GM12878 (cell line): ENCODE results near the gene SLC25A15.

ENCODE experiments used
- CBX5 ChIP-seq: sonication (generic); IDR thresholded peaks from 2 replicates; pipeline ENCODE4 v1.6.1; 2016; ENCODE audit warnings: low read depth, moderate library complexity, mild to moderate bottlenecking, inconsistent platforms
- CHD2 ChIP-seq: IDR thresholded peaks from 2 replicates; pipeline ENCODE4 v1.6.1; 2011; ENCODE audit warnings: low read depth, low read length, improper control_type of control experiment, borderline replicate concordance
- EP300 ChIP-seq, 2 experiments: fragments of 150-350 bp in 1 of 2; IDR thresholded peaks; 2 replicates each; pipeline ENCODE4 v1.6.1; 2011 to 2012; ENCODE audit warnings: low read depth in 2 of 2, low read length in 2 of 2, borderline replicate concordance in 1 of 2, improper control_type of control experiment in 1 of 2, inconsistent platforms in 1 of 2; ENCODE audit not compliant: control insufficient read depth in 1 of 2
- ESRRA ChIP-seq: IDR thresholded peaks from 2 replicates; pipeline ENCODE4 v1.6.1; 2012; ENCODE audit warnings: mild to moderate bottlenecking, low read length, improper control_type of control experiment
- TF ChIP-seq, protein P1 (sequence below), 3 experiments: IDR thresholded peaks in 2 of 3; conservative IDR thresholded peaks in 1 of 3; 2 replicates each; pipeline ENCODE4 v1.5.1; 2011; ENCODE audit warnings: low read depth in 3 of 3, low read length in 3 of 3, mild to moderate bottlenecking in 3 of 3, control low read depth in 2 of 3, moderate library complexity in 2 of 3, inconsistent platforms in 1 of 3, mixed read lengths in 1 of 3; ENCODE audit not compliant: control insufficient read depth in 2 of 3, insufficient read depth in 1 of 3; ENCODE audit errors: extremely low read depth in 1 of 3

DNA sequence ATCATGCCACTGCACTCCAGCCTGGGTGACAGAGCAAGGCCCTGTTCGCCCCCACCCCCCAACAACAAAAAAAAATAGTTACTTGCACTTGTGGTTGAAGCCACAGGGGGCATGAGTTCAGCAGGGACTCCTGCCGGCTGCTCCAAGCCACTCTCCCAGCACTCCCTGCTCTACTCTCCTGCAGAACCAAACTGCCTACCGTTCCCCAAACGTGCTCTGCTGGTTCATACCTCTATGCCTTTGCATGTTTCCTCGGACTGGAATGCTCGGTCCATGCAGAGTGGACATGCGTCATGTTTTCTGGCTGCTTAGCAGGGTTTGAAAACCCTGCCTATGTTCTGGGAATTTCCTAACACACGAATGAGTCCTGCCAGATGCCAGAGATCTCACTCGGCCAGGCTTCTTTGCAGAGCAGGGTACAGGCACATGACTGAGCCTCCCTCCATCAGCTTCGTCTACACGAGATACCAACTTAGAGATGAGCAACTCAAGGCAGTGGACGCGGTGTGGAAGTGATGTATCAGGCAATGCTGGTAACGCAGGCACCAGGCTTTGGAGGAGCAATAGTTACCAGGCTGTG is 8.5 kb upstream of the SLC25A15 start:
- TF ChIP-seq CHD2 (no peak), EP300 (IDR thresholded peaks at IDR 0.05; ENCODE audit: borderline replicate concordance in 1 of 2, control insufficient read depth in 1 of 2, low read depth in 2 of 2, low read length in 2 of 2) (no peak), ESRRA (no peak), CBX5 (no peak)
- TF ChIP-seq, protein P1, sequence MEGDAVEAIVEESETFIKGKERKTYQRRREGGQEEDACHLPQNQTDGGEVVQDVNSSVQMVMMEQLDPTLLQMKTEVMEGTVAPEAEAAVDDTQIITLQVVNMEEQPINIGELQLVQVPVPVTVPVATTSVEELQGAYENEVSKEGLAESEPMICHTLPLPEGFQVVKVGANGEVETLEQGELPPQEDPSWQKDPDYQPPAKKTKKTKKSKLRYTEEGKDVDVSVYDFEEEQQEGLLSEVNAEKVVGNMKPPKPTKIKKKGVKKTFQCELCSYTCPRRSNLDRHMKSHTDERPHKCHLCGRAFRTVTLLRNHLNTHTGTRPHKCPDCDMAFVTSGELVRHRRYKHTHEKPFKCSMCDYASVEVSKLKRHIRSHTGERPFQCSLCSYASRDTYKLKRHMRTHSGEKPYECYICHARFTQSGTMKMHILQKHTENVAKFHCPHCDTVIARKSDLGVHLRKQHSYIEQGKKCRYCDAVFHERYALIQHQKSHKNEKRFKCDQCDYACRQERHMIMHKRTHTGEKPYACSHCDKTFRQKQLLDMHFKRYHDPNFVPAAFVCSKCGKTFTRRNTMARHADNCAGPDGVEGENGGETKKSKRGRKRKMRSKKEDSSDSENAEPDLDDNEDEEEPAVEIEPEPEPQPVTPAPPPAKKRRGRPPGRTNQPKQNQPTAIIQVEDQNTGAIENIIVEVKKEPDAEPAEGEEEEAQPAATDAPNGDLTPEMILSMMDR (IDR thresholded peaks at IDR 0.05 in 2 of 3, conservative IDR thresholded peaks at IDR 0.05 in 1 of 3; ENCODE audit: control insufficient read depth in 2 of 3, extremely low read depth in 1 of 3, insufficient read depth in 1 of 3, low read depth in 3 of 3, low read length in 3 of 3): no peak
